OCI-LY7 (cell line): ENCODE results near the gene COL4A2. TPM values are rescaled to one million over a fixed set of nuclear protein-coding genes. Genes with fewer than 3 reads are reported as not detected.

Experiments used
- BruUV-seq: library from RNA; stranded (reverse); fragments of 400-500 nt; replicated peaks from 2 replicates; lab custom pipeline; 2021; lab: Mats Ljungman, UMichigan
- CTCF ChIA-PET: fragments of 300-600 bp; sonication (Branson Sonifier 250); formaldehyde crosslinking; loops from one replicate; lab custom pipeline; 2022; ENCODE audit warnings: antibody characterized with exemption; ENCODE audit not compliant: unreplicated experiment; lab: Charles Lee
- POLR2A ChIA-PET: fragments of 300-600 bp; sonication (Branson Sonifier 250); formaldehyde crosslinking; loops from one replicate; lab custom pipeline; 2022; ENCODE audit warnings: antibody characterized with exemption; lab: Charles Lee
- DNase-seq: peaks from one replicate; pipeline ENCODE4 v3.0.0-alpha.2; 2015; ENCODE audit warnings: low spot score
- H2AFZ ChIP-seq: fragments of 200-600 bp; sonication (generic), shearing (Covaris generic); 2 replicates; pipeline ENCODE4 v1.6.1; 2014; ENCODE audit warnings: mild to moderate bottlenecking, antibody characterized with exemption, low read length, moderate library complexity
- H3K27ac ChIP-seq: fragments of 200-600 bp; sonication (generic); 2 replicates; pipeline ENCODE4 v1.5.1; 2014; ENCODE audit warnings: mixed run types, low read depth, mild to moderate bottlenecking, moderate library complexity, low read length, inconsistent platforms; ENCODE audit not compliant: poor library complexity, severe bottlenecking
- H3K36me3 ChIP-seq: fragments of 200-600 bp; sonication (generic); 2 replicates; pipeline ENCODE4 v1.6.1; 2014; ENCODE audit warnings: mild to moderate bottlenecking, antibody characterized with exemption, low read length, moderate library complexity, mixed read lengths; ENCODE audit not compliant: insufficient read depth
- H3K4me1 ChIP-seq: fragments of 200-600 bp; sonication (generic); 2 replicates; pipeline ENCODE4 v1.5.1; 2014; ENCODE audit warnings: mild to moderate bottlenecking, low read length; ENCODE audit not compliant: insufficient read depth, poor library complexity, severe bottlenecking
- H3K4me2 ChIP-seq: fragments of 200-600 bp; sonication (generic); 2 replicates; pipeline ENCODE4 v1.6.1; 2014; ENCODE audit warnings: mild to moderate bottlenecking, low read length
- H3K4me3 ChIP-seq: fragments of 200-600 bp; sonication (generic); 2 replicates; pipeline ENCODE4 v1.5.1; 2014; ENCODE audit warnings: mild to moderate bottlenecking, low read depth, low read length; ENCODE audit not compliant: poor library complexity, severe bottlenecking
- H3K79me2 ChIP-seq: fragments of 200-600 bp; sonication (generic); 2 replicates; pipeline ENCODE4 v1.6.1; 2016; ENCODE audit warnings: low read depth, mild to moderate bottlenecking, low read length, moderate library complexity, mixed read lengths; ENCODE audit not compliant: insufficient read depth
- H3K9me2 ChIP-seq: fragments of 200-600 bp; sonication (generic); 2 replicates; pipeline ENCODE4 v1.6.1; 2016; ENCODE audit warnings: mild to moderate bottlenecking, low read length, mixed read lengths; ENCODE audit not compliant: insufficient read depth
- H3K9me3 ChIP-seq: fragments of 200-600 bp; sonication (generic); 2 replicates; pipeline ENCODE4 v1.6.1; 2014; ENCODE audit warnings: mild to moderate bottlenecking, mixed run types, low read length, mixed read lengths
- H4K20me1 ChIP-seq: fragments of 200-600 bp; sonication (generic); 2 replicates; pipeline ENCODE4 v1.6.1; 2014; ENCODE audit warnings: mild to moderate bottlenecking, antibody characterized with exemption, low read length, moderate library complexity, mixed read lengths; ENCODE audit not compliant: insufficient read depth
- CTCF ChIP-seq: fragments of 200-600 bp; sonication (generic); conservative IDR thresholded peaks from 2 replicates; pipeline ENCODE4 v1.5.1; 2014; ENCODE audit warnings: mild to moderate bottlenecking, antibody characterized with exemption, low read length, moderate library complexity, mixed read lengths
- EZH2phosphoT487 ChIP-seq: fragments of 200-600 bp; sonication (generic); IDR thresholded peaks from 2 replicates; pipeline ENCODE4 v1.6.1; 2018; ENCODE audit warnings: low read depth, borderline replicate concordance, mild to moderate bottlenecking, mixed run types, antibody characterized with exemption, low read length, moderate library complexity, mixed read lengths
- intact Hi-C: fragments of 100-400 bp; cut with micrococcal nuclease; formaldehyde crosslinking; loops from one replicate; pipeline ENCODE4 v1.10.0; 2022; ENCODE audit not compliant: unreplicated experiment
- total RNA-seq, 2 experiments: library from RNA; depleted of rRNA in 1 of 2; stranded (reverse); fragments of >200 nt in 1 of 2; shearing (Covaris generic) in 1 of 2; gene quantifications; 2 replicates each; pipeline ENCODE4 v1.2.3, GENCODE V29; 2014 to 2022

COL4A2 gene
- total RNA-seq, 2 experiments from 2014 or later: 0.34 TPM; not detected in 1

DNA sequence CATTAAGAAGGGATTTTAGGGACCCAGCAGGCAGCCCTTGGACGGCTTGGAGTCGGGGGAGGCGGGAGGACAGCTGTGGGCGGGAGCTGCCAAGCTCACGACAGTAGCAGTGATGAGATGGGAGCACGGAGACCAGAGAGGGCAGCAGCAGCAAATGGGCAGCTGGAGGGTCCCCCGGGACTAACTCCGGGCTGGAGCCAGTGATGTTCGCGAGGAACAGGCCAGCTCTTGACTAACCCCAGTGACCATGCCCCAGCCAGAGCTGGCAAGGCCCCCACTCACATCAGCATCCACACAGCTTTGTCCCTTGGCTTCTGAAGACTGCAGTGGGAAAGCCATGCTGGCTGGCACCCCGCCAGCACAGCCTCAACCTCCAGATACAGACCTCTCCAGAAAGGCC is 172.6 kb downstream of the COL4A2 start:
- CTCF ChIA-PET: no interaction called here
- no peaks in the 10 kb centered on the region for H3K9me3 ChIP-seq
- H3K36me3 ChIP-seq: no peaks in the 10 kb centered on the region
- no peak overlapping the region for H2AFZ ChIP-seq
- no peak overlapping the region for H3K27ac ChIP-seq
- no TSS peak for BruUV-seq
- H4K20me1 ChIP-seq: no peaks in the 10 kb centered on the region
- TF ChIP-seq EZH2phosphoT487 (no peak), CTCF (no peak)
- H3K79me2 ChIP-seq: no peaks in the 10 kb centered on the region
- POLR2A ChIA-PET: no interaction called here
- H3K9me2 ChIP-seq: no peaks in the 10 kb centered on the region
- H3K4me2 ChIP-seq: no peak overlapping the region
- intact Hi-C loops: no loop called here
- H3K4me1 ChIP-seq: peaks cover 15% of the 10 kb centered on the region
- no peak overlapping the region for H3K4me3 ChIP-seq
- no peak for DNase-seq

DNA sequence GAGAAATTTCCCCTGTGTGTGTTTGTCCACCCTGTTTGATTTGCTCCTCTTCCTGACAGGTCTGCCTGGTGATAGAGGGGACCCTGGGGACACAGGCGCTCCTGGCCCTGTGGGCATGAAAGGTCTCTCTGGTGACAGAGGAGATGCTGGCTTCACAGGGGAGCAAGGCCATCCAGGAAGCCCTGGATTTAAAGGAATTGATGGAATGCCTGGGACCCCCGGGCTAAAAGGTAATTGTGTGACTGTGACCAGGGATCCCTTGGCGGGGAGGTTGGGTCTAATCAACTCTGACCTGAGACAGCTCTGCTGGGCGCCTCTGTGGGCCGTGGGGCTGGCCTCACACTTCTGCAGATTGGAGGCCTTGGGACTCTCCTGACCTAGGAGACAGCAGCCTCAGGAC is 173.1 kb downstream of the COL4A2 start:
- peaks cover 12% of the 10 kb centered on the region for H3K4me1 ChIP-seq
- H3K27ac ChIP-seq: no peak overlapping the region
- TF ChIP-seq EZH2phosphoT487 (no peak), CTCF (no peak)
- H4K20me1 ChIP-seq: no peaks in the 10 kb centered on the region
- H3K4me2 ChIP-seq: no peak overlapping the region
- H3K36me3 ChIP-seq: no peaks in the 10 kb centered on the region
- POLR2A ChIA-PET: no interaction called here
- no peaks in the 10 kb centered on the region for H3K9me3 ChIP-seq
- CTCF ChIA-PET: no interaction called here
- intact Hi-C loops: no loop called here
- H3K79me2 ChIP-seq: no peaks in the 10 kb centered on the region
- no peak for DNase-seq
- no peak overlapping the region for H2AFZ ChIP-seq
- H3K4me3 ChIP-seq: no peak overlapping the region
- BruUV-seq: no TSS peak
- no peaks in the 10 kb centered on the region for H3K9me2 ChIP-seq

DNA sequence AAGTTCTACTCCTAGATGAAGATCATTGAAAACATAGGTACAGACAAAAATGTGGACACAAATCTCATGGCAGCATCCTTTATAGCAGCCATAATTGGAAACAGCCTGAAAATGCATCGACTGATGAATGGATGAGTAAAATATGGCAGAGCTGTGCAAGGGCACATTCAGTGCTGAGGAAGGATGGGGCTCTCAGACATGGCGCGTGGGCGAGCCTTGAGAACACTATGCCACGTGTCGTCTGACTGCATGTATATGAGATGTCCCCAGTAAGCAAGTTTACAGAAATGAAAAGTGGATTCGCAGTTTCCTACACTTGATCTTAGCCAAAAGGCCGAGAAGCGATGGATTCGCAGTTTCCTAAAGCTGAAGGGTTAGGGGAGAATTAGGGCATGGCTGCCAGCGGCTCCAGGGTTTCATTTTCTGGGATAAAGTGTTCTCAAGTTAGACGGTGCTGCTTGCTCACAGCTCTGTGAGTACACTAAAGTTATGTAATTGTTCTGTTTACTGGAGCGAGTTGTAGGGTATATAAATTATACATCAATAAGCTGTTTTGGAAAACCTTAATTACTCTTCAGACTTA is 176.4 kb downstream of the COL4A2 start:
- intact Hi-C loops: no loop called here
- no peak for DNase-seq
- Histone ChIP-seq H3K79me2 (no peaks in the 10 kb centered on the region), H3K4me1 (no peaks in the 10 kb centered on the region), H3K27ac (no peak overlapping the region), H2AFZ (no peak overlapping the region), H3K9me3 (no peaks in the 10 kb centered on the region), H3K9me2 (no peaks in the 10 kb centered on the region), H3K4me2 (no peak overlapping the region), H4K20me1 (no peaks in the 10 kb centered on the region), H3K36me3 (no peaks in the 10 kb centered on the region), H3K4me3 (no peak overlapping the region)
- TF ChIP-seq EZH2phosphoT487: no peak
- no peak for TF ChIP-seq CTCF
- POLR2A ChIA-PET: no interaction called here
- CTCF ChIA-PET: no interaction called here
- no TSS peak for BruUV-seq
